Uterus (tissue), 4 donors: Measurements from ENCODE around the gene PCDHGA4. TPM values are rescaled to one million over a fixed set of nuclear protein-coding genes. Genes with fewer than 3 reads are reported as not detected.
A peak's percentile ranks its signal among the peaks of the same experiment; 100 is the strongest.
"Not testable (repeated sequence)": the region's sequence is repeated elsewhere in the genome, so short reads cannot be mapped to it uniquely, and the experiment has no call there.

Source experiments
- DNase-seq, 2 donors: peaks; one replicate each; pipeline ENCODE4 v3.0.0-alpha.2; 2019 to 2020
- H3K27ac ChIP-seq, 2 donors: fragments of 200-600 bp; sonication (generic); 1 replicate in 1 of 2; 2 replicates in 1 of 2; pipeline ENCODE4 v1.5.1; 2016 to 2018
- H3K27me3 ChIP-seq, 2 donors: fragments of 200-600 bp; sonication (generic); one replicate each; pipeline ENCODE4 v1.5.1; 2018 to 2019; ENCODE audit warnings: control low read depth in 1 of 2
- H3K36me3 ChIP-seq, 2 donors: fragments of 200-600 bp; sonication (generic); one replicate each; pipeline ENCODE4 v1.5.1; 2019; ENCODE audit warnings: control low read depth in 1 of 2
- H3K4me1 ChIP-seq, 2 donors: fragments of 200-600 bp; sonication (generic); one replicate each; pipeline ENCODE4 v1.5.1; 2018 to 2019; ENCODE audit warnings: control low read depth in 1 of 2
- H3K4me3 ChIP-seq, 2 donors: fragments of 200-600 bp; sonication (generic); 1 replicate in 1 of 2; 2 replicates in 1 of 2; pipeline ENCODE4 v1.5.1; 2018 to 2019; ENCODE audit warnings: mild to moderate bottlenecking in 1 of 2
- H3K9me3 ChIP-seq, 2 donors: fragments of 200-600 bp; sonication (generic); one replicate each; pipeline ENCODE4 v1.5.1; 2019; ENCODE audit warnings: control low read depth in 1 of 2
- POLR2A ChIP-seq, 2 donors: fragments of 450-650 bp; IDR thresholded peaks; one replicate each; pipeline ENCODE4 v1.6.1; 2016; ENCODE audit warnings: antibody characterized with exemption in 2 of 2, mild to moderate bottlenecking in 1 of 2, moderate library complexity in 1 of 2
- intact Hi-C: fragments of 100-400 bp; cut with DNase I; formaldehyde crosslinking; loops from one replicate; pipeline ENCODE4 v1.15.1; 2023; ENCODE audit warnings: low total_unique reads
- total RNA-seq, 4 donors: library from RNA; depleted of rRNA in 3 of 4; stranded (reverse); fragments of >200 nt in 3 of 4; gene quantifications; one replicate each; pipeline versions ENCODE4 v1.1.0 to v1.2.4, GENCODE V29; 2014 to 2023
- TF ChIP-seq, protein P1 (sequence below), 4 experiments: fragments of 200-600 bp in 2 of 4; fragments of 450-650 bp in 2 of 4; sonication (generic) in 2 of 4; IDR thresholded peaks; one replicate each; pipeline ENCODE4 v1.5.1; 2016 to 2019; ENCODE audit warnings: antibody characterized with exemption in 4 of 4, mild to moderate bottlenecking in 2 of 4, moderate library complexity in 1 of 4
- donor health status: DM: yes; HTN: yes; CAD: no.

Gene PCDHGA4
- total RNA-seq, 4 donors from 2014 or later = 0.59 to 16.1 (median 8.7) TPM

GRCh38 chr5:141382469-141383294 lies 27.9 kb downstream of the PCDHGA4 start, which contains the start of gene PCDHGA7:
Gene PCDHGA7 (plus strand): TSS chr5:141382742. CDS start chr5:141382900, 158 bp downstream.
- Histone ChIP-seq H3K27ac (no peak within 1 kb of the TSS), H3K36me3 (no peaks in the 10 kb centered on the region), H3K9me3 (peaks cover 0 to 90% of the 10 kb centered on the region in 2 donors), H3K4me1 (no peaks in the 10 kb centered on the region), H3K4me3 (no peak within 1 kb of the TSS), H3K27me3 (no peaks in the 10 kb centered on the region)
- DNase-seq = no peak
- no peak for TF ChIP-seq POLR2A (IDR thresholded peaks at IDR 0.05)
- TF ChIP-seq, protein P1, sequence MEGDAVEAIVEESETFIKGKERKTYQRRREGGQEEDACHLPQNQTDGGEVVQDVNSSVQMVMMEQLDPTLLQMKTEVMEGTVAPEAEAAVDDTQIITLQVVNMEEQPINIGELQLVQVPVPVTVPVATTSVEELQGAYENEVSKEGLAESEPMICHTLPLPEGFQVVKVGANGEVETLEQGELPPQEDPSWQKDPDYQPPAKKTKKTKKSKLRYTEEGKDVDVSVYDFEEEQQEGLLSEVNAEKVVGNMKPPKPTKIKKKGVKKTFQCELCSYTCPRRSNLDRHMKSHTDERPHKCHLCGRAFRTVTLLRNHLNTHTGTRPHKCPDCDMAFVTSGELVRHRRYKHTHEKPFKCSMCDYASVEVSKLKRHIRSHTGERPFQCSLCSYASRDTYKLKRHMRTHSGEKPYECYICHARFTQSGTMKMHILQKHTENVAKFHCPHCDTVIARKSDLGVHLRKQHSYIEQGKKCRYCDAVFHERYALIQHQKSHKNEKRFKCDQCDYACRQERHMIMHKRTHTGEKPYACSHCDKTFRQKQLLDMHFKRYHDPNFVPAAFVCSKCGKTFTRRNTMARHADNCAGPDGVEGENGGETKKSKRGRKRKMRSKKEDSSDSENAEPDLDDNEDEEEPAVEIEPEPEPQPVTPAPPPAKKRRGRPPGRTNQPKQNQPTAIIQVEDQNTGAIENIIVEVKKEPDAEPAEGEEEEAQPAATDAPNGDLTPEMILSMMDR (IDR thresholded peaks at IDR 0.05) = no peak
- intact Hi-C loops = no loop called here

DNA sequence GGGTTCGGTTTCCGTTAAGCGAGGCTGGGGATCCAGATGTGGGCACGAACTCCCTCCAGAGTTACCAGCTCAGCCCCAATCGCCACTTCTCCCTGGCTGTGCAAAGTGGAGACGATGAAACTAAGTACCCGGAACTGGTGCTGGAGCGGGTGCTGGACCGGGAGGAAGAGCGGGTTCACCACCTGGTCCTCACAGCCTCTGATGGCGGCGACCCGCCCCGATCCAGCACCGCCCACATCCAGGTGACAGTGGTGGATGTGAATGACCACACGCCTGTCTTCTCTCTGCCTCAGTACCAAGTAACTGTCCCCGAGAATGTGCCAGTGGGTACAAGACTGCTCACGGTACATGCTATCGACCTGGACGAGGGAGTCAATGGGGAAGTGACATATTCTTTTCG lies 28.5 kb downstream of the PCDHGA4 start:
- no peak overlapping the region for H3K4me3 ChIP-seq
- no peak overlapping the region for H3K27ac ChIP-seq
- no peak for DNase-seq
- peaks cover 0 to 86% of the 10 kb centered on the region in 2 donors for H3K9me3 ChIP-seq
- no peaks in the 10 kb centered on the region for H3K36me3 ChIP-seq
- intact Hi-C loops = no loop called here
- no peaks in the 10 kb centered on the region for H3K27me3 ChIP-seq
- TF ChIP-seq POLR2A (IDR thresholded peaks at IDR 0.05) = no peak
- no peaks in the 10 kb centered on the region for H3K4me1 ChIP-seq

GRCh38 chr5:141384471-141385267 lies 29.8 kb downstream of the PCDHGA4 start:
- Histone ChIP-seq H3K4me3 (no peak overlapping the region), H3K36me3 (no peaks in the 10 kb centered on the region), H3K9me3 (peaks cover 0 to 89% of the 10 kb centered on the region in 2 donors), H3K4me1 (no peaks in the 10 kb centered on the region), H3K27me3 (no peaks in the 10 kb centered on the region), H3K27ac (no peak overlapping the region)
- DNase-seq = no peak
- TF ChIP-seq, protein P1 (IDR thresholded peaks at IDR 0.05) = no peak
- no peak for TF ChIP-seq POLR2A (IDR thresholded peaks at IDR 0.05)
- intact Hi-C loops = no loop called here

DNA sequence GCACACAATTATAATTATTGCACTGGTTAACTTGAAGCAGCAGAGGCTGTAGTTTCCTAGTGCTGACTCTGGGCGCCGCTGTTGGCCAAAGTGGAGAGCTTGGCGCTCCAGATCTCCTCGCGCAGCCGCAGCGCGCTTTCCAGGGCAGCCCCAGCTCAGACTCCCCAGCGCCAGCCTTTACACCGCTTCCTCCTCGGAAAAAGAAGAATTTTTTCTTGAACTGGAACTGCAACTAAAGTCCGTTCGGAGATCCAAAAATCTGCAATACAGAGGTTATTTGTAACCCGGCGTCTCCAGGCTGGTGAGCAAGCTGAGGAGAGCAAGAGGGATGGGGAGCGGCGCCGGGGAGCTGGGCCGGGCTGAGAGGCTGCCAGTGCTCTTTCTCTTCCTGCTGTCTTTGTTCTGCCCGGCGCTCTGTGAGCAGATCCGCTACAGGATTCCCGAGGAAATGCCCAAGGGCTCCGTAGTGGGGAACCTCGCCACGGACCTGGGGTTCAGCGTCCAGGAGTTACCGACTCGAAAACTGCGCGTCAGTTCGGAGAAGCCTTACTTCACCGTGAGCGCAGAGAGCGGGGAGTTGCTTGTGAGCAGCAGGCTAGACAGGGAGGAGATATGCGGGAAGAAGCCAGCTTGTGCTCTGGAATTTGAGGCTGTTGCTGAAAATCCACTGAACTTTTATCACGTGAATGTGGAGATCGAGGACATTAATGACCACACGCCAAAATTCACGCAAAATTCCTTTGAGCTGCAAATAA lies 32.9 kb downstream of the PCDHGA4 start, which contains the start of gene PCDHGB4:
TSS of gene PCDHGB4 (plus strand) at position 142 of the 755 bp plus-strand sequence. CDS start at position 329, 187 bp downstream.
- H3K27me3 ChIP-seq, H3K27ac ChIP-seq, H3K4me3 ChIP-seq, intact Hi-C loops, H3K4me1 ChIP-seq, DNase-seq, H3K36me3 ChIP-seq: not testable (repeated sequence)
- H3K9me3 ChIP-seq = peaks cover 0 to 86% of the 10 kb centered on the region in 2 donors
- TF ChIP-seq, protein P1 (IDR thresholded peaks at IDR 0.05) = peak in 1 of 4 experiments; percentile 27

DNA sequence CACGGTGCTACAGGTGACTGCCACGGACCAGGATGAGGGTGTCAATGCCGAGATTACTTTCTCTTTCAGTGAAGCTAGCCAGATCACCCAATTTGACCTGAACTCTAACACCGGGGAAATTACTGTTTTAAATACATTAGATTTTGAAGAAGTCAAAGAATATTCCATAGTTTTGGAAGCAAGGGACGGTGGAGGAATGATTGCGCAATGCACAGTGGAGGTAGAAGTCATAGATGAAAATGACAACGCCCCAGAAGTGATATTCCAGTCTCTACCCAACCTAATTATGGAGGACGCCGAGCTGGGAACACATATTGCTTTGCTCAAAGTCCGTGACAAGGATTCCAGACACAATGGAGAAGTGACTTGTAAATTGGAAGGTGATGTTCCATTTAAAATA lies 33.8 kb downstream of the PCDHGA4 start:
- intact Hi-C loops = no loop called here
- no peak for DNase-seq
- H3K9me3 ChIP-seq = peaks cover 0 to 86% of the 10 kb centered on the region in 2 donors
- TF ChIP-seq POLR2A (IDR thresholded peaks at IDR 0.05) = no peak
- TF ChIP-seq, protein P1 (IDR thresholded peaks at IDR 0.05) = no peak
- H3K27ac ChIP-seq = no peak overlapping the region
- H3K27me3 ChIP-seq = no peaks in the 10 kb centered on the region
- H3K4me1 ChIP-seq = no peaks in the 10 kb centered on the region
- H3K36me3 ChIP-seq = no peaks in the 10 kb centered on the region
- H3K4me3 ChIP-seq = no peak overlapping the region
